Lower lobe of right lung (tissue), 2 donors: ENCODE measurements around the gene SPDL1. TPM values are rescaled to one million over a fixed set of nuclear protein-coding genes. Genes with fewer than 3 reads are reported as not detected.
A peak's percentile ranks its signal among the peaks of the same experiment; 100 is the strongest.

ENCODE experiments used
- ATAC-seq, 2 donors: fragments of 200-7000 bp; cut with Tn5 transposase; one replicate each; pipeline ENCODE4 v1.9.1; 2020 to 2022; ENCODE audit warnings: mild to moderate bottlenecking in 2 of 2, moderate library complexity in 2 of 2
- DNase-seq: peaks from one replicate; pipeline ENCODE4 v3.0.0-alpha.2; 2020
- H3K27ac ChIP-seq: fragments of 200-600 bp; one replicate; pipeline ENCODE4 v1.8.0; 2022
- H3K27me3 ChIP-seq: fragments of 200-600 bp; one replicate; pipeline ENCODE4 v1.8.0; 2022; ENCODE audit warnings: low read depth
- H3K36me3 ChIP-seq: fragments of 200-600 bp; one replicate; pipeline ENCODE4 v1.8.0; 2022; ENCODE audit warnings: mild to moderate bottlenecking
- H3K4me1 ChIP-seq: fragments of 200-600 bp; one replicate; pipeline ENCODE4 v1.8.0; 2022
- H3K4me3 ChIP-seq: fragments of 200-600 bp; one replicate; pipeline ENCODE4 v1.8.0; 2022; ENCODE audit warnings: mild to moderate bottlenecking
- H3K9me3 ChIP-seq: fragments of 200-600 bp; one replicate; pipeline ENCODE4 v1.8.0; 2022
- CTCF ChIP-seq: fragments of 200-600 bp; IDR thresholded peaks from one replicate; pipeline ENCODE4 v1.8.0; 2022; ENCODE audit warnings: antibody characterized with exemption, mild to moderate bottlenecking
- intact Hi-C: fragments of 100-400 bp; cut with DNase I; formaldehyde crosslinking; loops from one replicate; pipeline ENCODE4 v1.11.0; 2022
- total RNA-seq: library from RNA; stranded (reverse); fragmentation: NEBNext Ultra II Directional; extraction: Animal tissue kit (Norgen Biotek cat#: 25700); gene quantifications from one replicate; pipeline ENCODE4 v1.2.1, GENCODE V29; 2021
- donor health status: DM: no; HTN: yes; CAD: no; lungs with severe emphysema.

The SPDL1 gene
- total RNA-seq, 1 donor from 2014 or later: 4.8 TPM

DNA sequence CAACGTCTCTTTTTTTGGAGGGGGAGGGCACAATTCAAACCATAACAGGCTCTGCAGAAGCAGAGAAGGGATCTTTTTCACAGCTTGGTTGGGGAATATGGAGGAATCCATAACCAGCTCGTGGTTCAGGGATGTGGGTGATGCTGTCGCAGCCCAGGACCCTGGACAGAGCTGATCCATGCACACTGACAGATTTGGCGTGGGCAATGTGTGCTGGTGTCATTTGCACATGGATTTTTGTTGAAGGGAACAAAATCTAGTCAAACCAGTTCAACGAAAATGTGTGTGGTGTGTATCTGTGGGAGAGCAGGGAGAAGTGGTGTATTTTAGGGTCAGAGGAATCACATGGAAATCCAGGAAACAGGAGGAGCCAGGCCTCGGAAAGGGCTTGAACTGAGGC is 57.7 kb downstream of the SPDL1 start:
- TF ChIP-seq CTCF: no peak
- no peak for DNase-seq
- Histone ChIP-seq H3K27me3 (peaks cover 12% of the 10 kb centered on the region), H3K36me3 (no peaks in the 10 kb centered on the region), H3K4me1 (peaks cover 11% of the 10 kb centered on the region), H3K4me3 (no peak overlapping the region), H3K9me3 (peaks cover 8% of the 10 kb centered on the region), H3K27ac (no peak overlapping the region)
- ATAC-seq: no peak
- intact Hi-C loops: no loop called here

DNA sequence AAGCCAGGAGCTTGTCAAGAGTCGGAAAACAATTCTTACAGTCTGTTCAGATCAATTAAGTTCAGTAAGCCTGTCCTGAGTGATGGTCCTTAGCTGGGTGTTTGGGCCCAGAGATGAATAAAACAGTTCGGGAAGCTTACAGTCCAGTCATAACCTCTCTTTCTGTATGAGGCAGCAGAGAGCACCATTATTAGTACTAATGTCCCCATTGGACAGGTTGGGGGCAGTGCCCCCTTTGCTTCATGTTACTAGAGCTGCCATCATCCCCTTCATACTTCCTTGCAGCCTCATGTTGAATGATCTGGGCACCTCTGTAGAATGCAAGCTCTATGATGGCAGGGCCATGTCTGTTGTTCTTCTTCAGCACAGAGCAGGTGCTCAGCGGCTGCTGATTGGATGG is 63.3 kb downstream of the SPDL1 start:
- Histone ChIP-seq H3K4me1 (peaks cover 41% of the 10 kb centered on the region), H3K9me3 (no peaks in the 10 kb centered on the region), H3K27ac (no peak overlapping the region), H3K27me3 (no peaks in the 10 kb centered on the region), H3K36me3 (no peaks in the 10 kb centered on the region), H3K4me3 (no peak overlapping the region)
- no peak for DNase-seq
- no peak for TF ChIP-seq CTCF
- no peak for ATAC-seq
- intact Hi-C loops: no loop called here

DNA sequence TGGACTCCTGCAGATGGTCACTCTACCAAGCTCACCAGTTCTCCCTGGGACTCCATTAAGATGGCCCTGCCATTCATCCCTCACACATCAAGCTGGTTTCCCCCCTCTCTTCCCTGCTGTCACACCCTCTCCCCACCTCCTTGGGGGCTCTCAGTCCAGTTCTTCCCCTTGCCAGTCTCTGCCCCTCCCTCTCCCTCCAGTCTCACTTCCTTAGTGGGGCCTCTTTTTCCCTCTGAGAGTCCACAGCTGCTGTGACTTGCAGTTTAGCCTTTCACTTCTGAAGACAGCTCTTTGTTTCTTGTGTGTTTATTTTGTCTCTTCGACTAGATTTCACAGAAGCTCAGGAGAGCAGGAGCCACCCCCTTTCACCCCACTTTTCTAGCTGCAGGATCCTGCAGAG is 64.0 kb downstream of the SPDL1 start:
- Histone ChIP-seq H3K9me3 (no peaks in the 10 kb centered on the region), H3K36me3 (no peaks in the 10 kb centered on the region), H3K4me3 (no peak overlapping the region), H3K27ac (no peak overlapping the region), H3K27me3 (no peaks in the 10 kb centered on the region), H3K4me1 (peaks cover 44% of the 10 kb centered on the region)
- intact Hi-C loops: no loop called here
- DNase-seq (no peak), ATAC-seq (peak in 1 of 2 donors; percentile 63)
- no peak for TF ChIP-seq CTCF

GRCh38 chr5:169648725-169649310 is 65.2 kb downstream of the SPDL1 start:
- intact Hi-C loops: no loop called here
- no peak overlapping the region for H3K27ac ChIP-seq
- H3K36me3 ChIP-seq: no peaks in the 10 kb centered on the region
- H3K9me3 ChIP-seq: no peaks in the 10 kb centered on the region
- no peaks in the 10 kb centered on the region for H3K27me3 ChIP-seq
- H3K4me1 ChIP-seq: peaks cover 48% of the 10 kb centered on the region
- TF ChIP-seq CTCF: no peak
- DNase-seq (no peak), ATAC-seq (peak in 1 of 2 donors; percentile 13)
- H3K4me3 ChIP-seq: no peak overlapping the region

DNA sequence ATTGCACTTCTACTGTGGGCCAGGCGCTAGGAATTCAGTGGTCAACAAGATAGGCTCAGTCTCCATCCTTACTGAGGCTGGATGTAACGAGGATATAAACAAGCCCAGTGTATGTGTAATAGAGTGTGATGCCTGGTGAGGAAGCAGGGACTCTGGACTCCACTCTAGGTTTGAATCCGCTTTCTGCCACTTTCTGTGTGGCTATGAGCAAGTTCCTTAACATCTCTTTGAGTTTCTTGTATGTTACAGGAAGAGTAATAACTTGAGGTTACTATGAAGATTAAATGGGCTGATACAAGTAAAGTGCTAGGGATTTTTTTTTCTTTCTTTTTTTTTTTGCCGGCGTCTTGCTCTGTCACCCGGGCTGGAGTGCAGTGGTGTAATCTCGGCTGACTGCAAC is 65.9 kb downstream of the SPDL1 start:
- no peak for TF ChIP-seq CTCF

More for the DNA sequence above, 65.9 kb downstream of the SPDL1 start:
- no peak for DNase-seq
- no peak overlapping the region for H3K4me3 ChIP-seq
- intact Hi-C loops: no loop called here
- H3K36me3 ChIP-seq: no peaks in the 10 kb centered on the region
- ATAC-seq: no peak
- no peaks in the 10 kb centered on the region for H3K27me3 ChIP-seq
- peaks cover 48% of the 10 kb centered on the region for H3K4me1 ChIP-seq
- H3K9me3 ChIP-seq: no peaks in the 10 kb centered on the region
- no peak overlapping the region for H3K27ac ChIP-seq
